NCI-H510A treated with DMSO at 0.1 percent for 48 hours (cell line): ENCODE measurements around the gene GAS2L1.

Experiments
- DNase-seq: peaks from one replicate; lab custom pipeline; 2025; lab: John Stamatoyannopoulos, UW

The GAS2L1 gene

GRCh38 chr22:29306175-29306834 lies at the start of gene GAS2L1:
Gene GAS2L1, plus strand, starts transcription at chr22:29306650. Its CDS starts 1,456 bp downstream, at chr22:29308106.
- DNase-seq: peak; percentile 51

- DNase-seq: no peak
Observed at GRCh38 chr22:29257751-29258181, 48.7 kb upstream of the GAS2L1 start.

GRCh38 chr22:29258407-29259252 lies 47.8 kb upstream of the GAS2L1 start:
- DNase-seq: no peak

- DNase-seq: no peak
Observed at GRCh38 chr22:29259253-29259899, 47.1 kb upstream of the GAS2L1 start.

- DNase-seq: no peak
Observed at GRCh38 chr22:29260031-29260560, 46.4 kb upstream of the GAS2L1 start.

- DNase-seq: no peak
Observed at GRCh38 chr22:29260601-29261315, 45.7 kb upstream of the GAS2L1 start.

GRCh38 chr22:29263791-29264276 lies 42.6 kb upstream of the GAS2L1 start:
- DNase-seq: no peak

- no peak for DNase-seq
Observed at GRCh38 chr22:29265305-29265704, 41.1 kb upstream of the GAS2L1 start.

GRCh38 chr22:29265929-29266328 lies 40.5 kb upstream of the GAS2L1 start:
- DNase-seq: no peak

GRCh38 chr22:29266564-29267461 lies 39.6 kb upstream of the GAS2L1 start:
- DNase-seq: no peak

- DNase-seq: no peak
Observed at GRCh38 chr22:29267462-29267857, 39.0 kb upstream of the GAS2L1 start.

GRCh38 chr22:29267858-29268510 lies 38.5 kb upstream of the GAS2L1 start, which contains the start of the genes EWSR1 and RHBDD3:
Gene EWSR1, plus strand, starts transcription at chr22:29268268. Its CDS starts 69 bp downstream, at chr22:29268337.
Gene RHBDD3, minus strand, starts transcription at chr22:29267981. Its CDS starts 2,355 bp downstream, at chr22:29265626.
- peak; percentile 91 for DNase-seq

- DNase-seq: no peak
Observed at GRCh38 chr22:29268511-29269229, 37.8 kb upstream of the GAS2L1 start.

- DNase-seq: no peak
Observed at GRCh38 chr22:29269230-29269604, 37.2 kb upstream of the GAS2L1 start.

- DNase-seq: no peak
Observed at GRCh38 chr22:29269731-29270474, 36.5 kb upstream of the GAS2L1 start.

GRCh38 chr22:29270475-29271271 lies 35.8 kb upstream of the GAS2L1 start:
- no peak for DNase-seq

- no peak for DNase-seq
Observed at GRCh38 chr22:29272624-29273023, 33.8 kb upstream of the GAS2L1 start.

GRCh38 chr22:29275167-29275566 lies 31.3 kb upstream of the GAS2L1 start:
- DNase-seq: no peak
